ENCODE results near the gene MVP. TPM values are rescaled to one million over a fixed set of nuclear protein-coding genes. Genes with fewer than 3 reads are reported as not detected.

The MVP gene
- total RNA-seq, 1 donor from 2014 or later: 27.4 TPM

- Mint-ChIP-seq H3K4me3 (no peak overlapping the region), H3K27me3 (no peaks in the 10 kb centered on the region), H3K36me3 (no peaks in the 10 kb centered on the region), H3K27ac (no peak overlapping the region), H3K4me1 (ENCODE audit: unreplicated experiment) (peaks cover 11% of the 10 kb centered on the region), H3K9me3 (no peaks in the 10 kb centered on the region)
- TF ChIP-seq, protein P1, sequence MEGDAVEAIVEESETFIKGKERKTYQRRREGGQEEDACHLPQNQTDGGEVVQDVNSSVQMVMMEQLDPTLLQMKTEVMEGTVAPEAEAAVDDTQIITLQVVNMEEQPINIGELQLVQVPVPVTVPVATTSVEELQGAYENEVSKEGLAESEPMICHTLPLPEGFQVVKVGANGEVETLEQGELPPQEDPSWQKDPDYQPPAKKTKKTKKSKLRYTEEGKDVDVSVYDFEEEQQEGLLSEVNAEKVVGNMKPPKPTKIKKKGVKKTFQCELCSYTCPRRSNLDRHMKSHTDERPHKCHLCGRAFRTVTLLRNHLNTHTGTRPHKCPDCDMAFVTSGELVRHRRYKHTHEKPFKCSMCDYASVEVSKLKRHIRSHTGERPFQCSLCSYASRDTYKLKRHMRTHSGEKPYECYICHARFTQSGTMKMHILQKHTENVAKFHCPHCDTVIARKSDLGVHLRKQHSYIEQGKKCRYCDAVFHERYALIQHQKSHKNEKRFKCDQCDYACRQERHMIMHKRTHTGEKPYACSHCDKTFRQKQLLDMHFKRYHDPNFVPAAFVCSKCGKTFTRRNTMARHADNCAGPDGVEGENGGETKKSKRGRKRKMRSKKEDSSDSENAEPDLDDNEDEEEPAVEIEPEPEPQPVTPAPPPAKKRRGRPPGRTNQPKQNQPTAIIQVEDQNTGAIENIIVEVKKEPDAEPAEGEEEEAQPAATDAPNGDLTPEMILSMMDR (conservative IDR thresholded peaks at IDR 0.05): no peak
- DNase-seq (ENCODE audit: extremely low spot score, unreplicated experiment): no peak
Measured at GRCh38 chr16:29852654-29853053, 32.4 kb downstream of the MVP start.

GRCh38 chr16:29854520-29855100 lies 34.3 kb downstream of the MVP start:
- no peaks in the 10 kb centered on the region for H3K27me3 Mint-ChIP-seq
- H3K4me3 Mint-ChIP-seq: no peak overlapping the region
- no peaks in the 10 kb centered on the region for H3K9me3 Mint-ChIP-seq
- peaks cover 4% of the 10 kb centered on the region for H3K36me3 Mint-ChIP-seq
- H3K4me1 Mint-ChIP-seq (ENCODE audit: unreplicated experiment): peaks cover 6% of the 10 kb centered on the region
- TF ChIP-seq, protein P1 (conservative IDR thresholded peaks at IDR 0.05): no peak
- no peak overlapping the region for H3K27ac Mint-ChIP-seq
- no peak for DNase-seq (ENCODE audit: extremely low spot score, unreplicated experiment)

DNA sequence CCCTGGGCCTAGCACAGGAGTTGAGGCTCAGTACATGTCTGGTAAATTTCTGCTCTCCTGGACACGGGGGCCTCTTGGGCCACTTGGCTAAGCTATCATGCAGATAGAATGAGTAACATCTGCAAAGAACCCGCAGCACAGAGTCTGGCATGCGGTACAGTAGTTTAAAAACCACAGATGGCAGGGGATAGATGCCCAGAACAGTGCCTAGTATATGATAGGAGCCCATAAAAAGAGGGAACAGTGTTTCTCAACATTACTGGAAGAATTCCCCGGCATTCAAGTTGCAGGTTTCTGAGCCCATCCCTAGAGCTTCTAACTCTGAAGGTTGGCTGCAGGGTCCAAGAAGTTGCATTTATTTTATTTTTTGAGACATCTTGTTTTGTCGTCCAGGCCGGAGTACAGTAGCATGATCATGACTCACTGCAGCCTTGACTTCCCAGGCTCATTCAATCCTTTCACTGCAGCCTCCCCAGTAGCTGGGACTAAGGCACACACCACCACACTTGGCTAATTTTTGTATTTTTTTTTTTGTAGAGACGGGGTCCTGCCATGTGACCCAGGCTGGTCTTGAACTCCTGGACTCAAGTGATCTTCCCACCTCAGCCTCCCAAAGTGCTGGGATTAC lies 37.0 kb downstream of the MVP start:
- H3K9me3 Mint-ChIP-seq: no peaks in the 10 kb centered on the region
- H3K27ac Mint-ChIP-seq: no peak overlapping the region
- H3K36me3 Mint-ChIP-seq: peaks cover 8% of the 10 kb centered on the region
- H3K4me1 Mint-ChIP-seq (ENCODE audit: unreplicated experiment): peaks cover 8% of the 10 kb centered on the region
- no peaks in the 10 kb centered on the region for H3K27me3 Mint-ChIP-seq
- DNase-seq (ENCODE audit: extremely low spot score, unreplicated experiment): no peak
- H3K4me3 Mint-ChIP-seq: no peak overlapping the region
- TF ChIP-seq, protein P1 (conservative IDR thresholded peaks at IDR 0.05): no peak

DNA sequence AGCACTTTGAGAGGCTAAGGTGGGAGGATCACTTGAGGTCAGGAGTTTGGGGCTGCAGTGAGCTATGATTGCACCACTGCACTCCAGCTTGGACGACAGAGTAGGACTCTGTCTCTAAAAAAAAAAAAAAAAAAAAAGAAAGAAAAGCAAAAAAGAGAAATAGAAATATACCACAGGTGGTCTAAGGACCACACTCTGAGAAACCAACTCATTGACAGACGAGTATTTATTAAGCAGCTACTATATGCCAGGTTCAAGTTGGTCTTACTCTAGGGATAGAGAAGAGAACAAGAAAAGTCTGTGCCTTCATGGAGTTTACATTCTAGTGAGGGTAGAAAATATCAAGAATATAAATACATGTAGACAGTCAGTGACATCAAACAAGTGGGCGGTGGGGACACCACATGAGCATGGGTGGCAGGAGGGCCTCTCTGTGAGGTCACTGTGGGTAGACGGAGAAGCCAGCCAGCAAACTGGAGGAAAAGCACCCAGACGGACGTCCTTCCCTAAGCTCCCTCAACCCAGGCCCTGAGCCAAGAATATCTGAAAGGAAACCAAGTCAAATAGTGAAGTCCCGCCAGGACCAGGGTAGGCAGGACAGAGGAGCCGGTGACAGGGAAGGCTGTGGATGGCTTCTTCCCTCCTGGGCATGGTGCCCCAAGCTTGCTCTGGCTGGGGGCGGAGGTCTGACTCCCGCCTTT lies 38.0 kb downstream of the MVP start:
- Mint-ChIP-seq H3K4me1 (ENCODE audit: unreplicated experiment) (peaks cover 11% of the 10 kb centered on the region), H3K36me3 (peaks cover 8% of the 10 kb centered on the region), H3K27me3 (no peaks in the 10 kb centered on the region), H3K4me3 (peak overlapping the region; percentile 65), H3K27ac (no peak overlapping the region), H3K9me3 (no peaks in the 10 kb centered on the region)
- DNase-seq (ENCODE audit: extremely low spot score, unreplicated experiment): no peak
- TF ChIP-seq, protein P1 (conservative IDR thresholded peaks at IDR 0.05): no peak

DNA sequence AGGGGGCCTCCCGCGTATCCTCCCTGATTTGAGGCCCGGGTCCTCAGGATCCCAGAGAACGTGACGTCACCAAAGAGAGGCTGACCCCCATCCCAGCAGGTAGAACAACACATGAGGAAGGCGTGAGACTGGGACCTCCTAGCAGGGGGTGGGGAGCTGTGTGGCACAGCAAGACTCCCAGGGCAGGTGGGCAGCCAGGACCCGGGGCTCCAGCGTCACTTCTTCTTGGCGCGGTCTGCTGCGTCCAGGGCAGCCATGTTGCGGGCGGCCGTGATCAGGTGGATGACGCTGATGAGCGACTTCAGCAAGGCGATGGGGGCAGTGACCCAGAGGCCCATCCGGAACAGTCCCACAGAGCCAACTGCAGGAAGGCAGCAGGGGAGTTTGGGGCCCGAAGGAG lies 38.7 kb downstream of the MVP start:
- no peaks in the 10 kb centered on the region for H3K9me3 Mint-ChIP-seq
- no peak for DNase-seq (ENCODE audit: extremely low spot score, unreplicated experiment)
- peak overlapping the region; percentile 31 for H3K4me3 Mint-ChIP-seq
- no peak overlapping the region for H3K27ac Mint-ChIP-seq
- no peaks in the 10 kb centered on the region for H3K27me3 Mint-ChIP-seq
- TF ChIP-seq, protein P1 (conservative IDR thresholded peaks at IDR 0.05): no peak
- peaks cover 15% of the 10 kb centered on the region for H3K4me1 Mint-ChIP-seq (ENCODE audit: unreplicated experiment)
- peaks cover 8% of the 10 kb centered on the region for H3K36me3 Mint-ChIP-seq

Data from type B pancreatic cell (in vitro differentiated cells).